ENCODE results near the gene PECR. TPM values are rescaled to one million over a fixed set of nuclear protein-coding genes. Genes with fewer than 3 reads are reported as not detected.
"Not testable (repeated sequence)": the region's sequence is repeated elsewhere in the genome, so short reads cannot be mapped to it uniquely, and the experiment has no call there.

PECR gene
- total and polyA plus RNA-seq, 2 donors = 9.3 to 10.9 TPM

DNA sequence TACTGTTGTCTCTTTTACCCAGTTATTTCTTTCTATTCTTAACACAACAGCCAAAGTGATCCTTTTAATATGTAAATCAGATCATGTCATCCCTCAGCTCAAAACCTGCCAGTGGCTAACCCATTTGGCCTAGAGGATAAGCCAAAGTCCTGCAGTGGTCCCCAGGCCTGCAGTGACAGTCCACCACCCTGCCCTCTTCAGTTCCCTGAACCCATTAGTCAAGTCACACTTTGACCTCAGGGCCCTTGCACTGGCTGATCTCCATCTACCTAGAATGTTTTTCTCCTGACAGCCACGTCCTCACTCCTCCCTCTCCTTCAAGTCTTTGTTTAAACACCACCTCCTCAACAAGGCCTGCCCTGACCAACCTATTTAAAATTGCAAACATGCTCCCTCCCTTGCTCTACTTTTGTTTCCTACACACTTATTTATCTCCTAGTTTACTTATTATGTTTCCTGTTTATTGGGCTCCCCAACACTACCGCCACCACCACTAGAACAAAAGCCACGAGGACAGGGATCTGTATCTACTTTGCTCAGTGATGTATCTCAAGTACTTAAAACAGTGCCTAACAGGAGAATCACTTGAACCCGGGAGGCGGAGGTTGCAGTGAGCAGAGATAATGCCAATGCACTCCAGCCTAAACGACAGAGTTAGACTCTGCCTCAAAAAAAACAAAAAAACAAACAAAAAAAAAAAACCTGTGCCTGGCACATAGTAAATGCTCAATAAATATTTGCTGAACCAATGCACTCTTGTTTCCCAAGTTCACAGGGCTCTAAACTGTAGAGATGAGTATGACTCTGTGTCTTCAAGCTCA lies 77.5 kb downstream of the PECR start:
- no peak overlapping the region for H3K27ac ChIP-seq (ENCODE audit: low read depth)
- no peaks in the 10 kb centered on the region for H3K4me1 ChIP-seq (ENCODE audit: insufficient read depth)
- DNase-seq (ENCODE audit: extremely low spot score) = no peak
- H3K36me3 ChIP-seq (ENCODE audit: insufficient read depth) = no peaks in the 10 kb centered on the region
- whole genome bisulfite sequencing = 83% methylated on average over 6 of the region's 6 CpGs
- H3K4me3 ChIP-seq (ENCODE audit: low read depth, low read length) = no peak overlapping the region

DNA sequence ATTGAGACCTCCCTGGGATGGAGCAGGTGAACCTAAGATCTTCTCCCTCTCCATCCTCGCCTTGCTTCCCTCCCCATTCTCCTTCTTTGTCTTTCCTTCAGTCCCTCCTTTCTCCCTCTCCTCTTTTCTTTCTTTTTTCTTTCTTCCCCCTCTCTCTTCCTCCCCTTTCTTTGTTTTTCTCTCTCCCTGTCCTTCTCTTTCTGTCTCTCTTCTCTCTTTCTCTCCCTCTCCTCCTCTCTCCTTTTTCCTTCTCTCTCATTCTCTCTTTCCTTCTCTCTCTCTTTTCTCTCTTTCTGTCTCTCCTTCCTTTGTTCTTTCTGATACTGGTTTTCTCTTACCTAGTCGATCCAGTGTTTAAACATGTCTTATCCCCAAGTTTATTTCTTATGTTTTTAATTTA lies 78.9 kb downstream of the PECR start:
- Histone ChIP-seq H3K4me1 (ENCODE audit: insufficient read depth) (no peaks in the 10 kb centered on the region), H3K27ac (ENCODE audit: low read depth) (no peak overlapping the region), H3K36me3 (ENCODE audit: insufficient read depth) (no peaks in the 10 kb centered on the region), H3K4me3 (ENCODE audit: low read depth, low read length) (no peak overlapping the region)
- no peak for DNase-seq (ENCODE audit: extremely low spot score)
- 85% methylated on average over 2 of the region's 2 CpGs for WGBS

DNA sequence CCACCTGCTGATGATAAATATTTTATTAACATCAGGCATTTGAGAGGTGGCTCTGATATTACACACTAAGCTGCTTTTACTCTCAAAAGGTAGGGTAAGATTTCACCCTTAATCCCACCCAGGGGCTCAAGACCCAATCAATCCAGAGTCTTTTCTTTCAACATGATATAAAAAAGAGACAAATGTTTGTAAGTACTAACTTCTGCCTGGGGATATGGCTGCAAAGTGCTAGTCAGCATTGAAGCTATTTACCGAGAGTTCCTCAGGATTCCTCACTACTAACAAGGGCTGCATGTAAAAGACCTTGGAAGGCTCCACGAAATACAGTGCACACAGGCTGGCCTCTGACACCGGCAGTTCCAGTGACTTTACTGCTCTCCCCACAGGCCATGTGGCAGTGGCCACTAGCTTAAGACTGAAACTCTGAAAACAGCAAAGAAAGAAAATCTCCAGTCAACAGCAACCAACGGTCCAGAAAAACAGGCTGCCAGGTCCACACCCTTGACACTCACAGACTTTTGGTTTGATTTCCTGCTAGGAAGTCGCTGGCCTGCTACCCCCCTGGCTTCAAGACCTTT lies 79.4 kb downstream of the PECR start:
- H3K27ac ChIP-seq (ENCODE audit: low read depth) = no peak overlapping the region
- no peaks in the 10 kb centered on the region for H3K36me3 ChIP-seq (ENCODE audit: insufficient read depth)
- 46% methylated on average over 5 of the region's 5 CpGs for WGBS
- no peaks in the 10 kb centered on the region for H3K4me1 ChIP-seq (ENCODE audit: insufficient read depth)
- H3K4me3 ChIP-seq (ENCODE audit: low read depth, low read length) = no peak overlapping the region
- DNase-seq (ENCODE audit: extremely low spot score) = no peak

DNA sequence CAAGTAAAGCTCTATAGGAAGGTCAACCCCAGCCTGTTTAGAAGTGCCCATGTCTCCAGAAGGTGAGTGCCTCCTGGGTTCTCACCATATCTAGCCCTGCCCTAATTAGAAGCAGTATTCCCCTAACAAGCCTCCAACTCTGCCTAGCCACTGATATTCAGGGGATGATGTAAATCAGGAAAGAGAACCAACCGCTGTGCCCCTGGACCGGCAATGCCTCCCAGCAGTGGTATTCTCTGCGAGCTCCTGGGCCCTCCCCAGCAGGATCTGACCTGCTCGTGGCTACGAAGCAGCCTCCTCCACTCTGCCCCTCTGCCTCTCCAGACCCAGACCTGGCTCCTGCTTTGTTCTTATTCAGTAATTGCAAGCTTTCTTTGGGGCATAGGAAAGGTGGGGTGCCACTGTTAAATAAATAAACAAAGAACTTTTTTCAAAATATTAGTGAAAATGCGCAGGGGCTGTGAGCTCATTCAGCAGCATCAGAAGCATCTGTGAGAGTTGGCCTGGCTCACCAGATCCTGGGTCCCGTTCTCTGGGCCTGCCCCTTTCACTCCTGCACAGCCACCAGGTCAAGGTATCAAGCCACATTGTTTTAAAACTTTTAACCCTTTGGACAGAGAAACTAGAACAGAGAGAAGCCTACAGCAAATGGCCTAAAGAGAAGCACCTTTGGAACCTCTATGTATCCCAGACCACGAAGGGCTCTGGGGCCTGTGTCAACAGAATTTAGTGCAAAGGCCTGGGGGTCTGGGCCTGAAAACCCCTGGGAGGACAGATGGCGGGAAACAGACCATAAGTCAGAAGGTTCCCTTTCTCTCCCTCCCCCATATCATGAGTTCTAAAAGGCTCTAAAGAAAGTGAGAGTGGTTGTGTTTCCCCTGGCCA lies 80.2 kb downstream of the PECR start:
- WGBS = 77% methylated on average over 9 of the region's 9 CpGs
- DNase-seq (ENCODE audit: extremely low spot score) = no peak
- H3K36me3 ChIP-seq (ENCODE audit: insufficient read depth) = no peaks in the 10 kb centered on the region
- H3K27ac ChIP-seq (ENCODE audit: low read depth) = no peak overlapping the region
- H3K4me1 ChIP-seq (ENCODE audit: insufficient read depth) = no peaks in the 10 kb centered on the region
- H3K4me3 ChIP-seq (ENCODE audit: low read depth, low read length) = no peak overlapping the region

DNA sequence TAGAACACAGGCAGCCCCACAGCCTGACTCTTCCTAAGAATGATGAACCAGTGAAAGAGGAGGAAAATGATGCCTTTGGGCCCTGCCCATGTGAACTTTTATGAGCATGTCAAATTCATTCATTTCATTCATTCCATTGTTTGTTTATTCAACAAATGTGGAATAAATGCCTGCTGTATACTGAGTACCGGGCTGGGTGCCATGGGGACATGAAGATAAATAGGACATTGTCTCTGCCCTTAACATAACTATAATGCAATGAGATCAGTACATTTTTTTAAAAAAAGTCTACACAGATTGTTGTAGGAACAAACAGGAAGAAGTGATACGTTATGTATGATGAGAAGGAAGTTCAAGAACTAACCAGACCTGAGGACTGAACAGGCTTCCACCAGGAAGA lies 83.0 kb downstream of the PECR start:
- DNase-seq (ENCODE audit: extremely low spot score) = no peak
- Histone ChIP-seq H3K4me1 (ENCODE audit: insufficient read depth) (no peaks in the 10 kb centered on the region), H3K36me3 (ENCODE audit: insufficient read depth) (peaks cover 1% of the 10 kb centered on the region), H3K27ac (ENCODE audit: low read depth) (no peak overlapping the region), H3K4me3 (ENCODE audit: low read depth, low read length) (no peak overlapping the region)
- WGBS = 67% methylated on average over 2 of the region's 2 CpGs

DNA sequence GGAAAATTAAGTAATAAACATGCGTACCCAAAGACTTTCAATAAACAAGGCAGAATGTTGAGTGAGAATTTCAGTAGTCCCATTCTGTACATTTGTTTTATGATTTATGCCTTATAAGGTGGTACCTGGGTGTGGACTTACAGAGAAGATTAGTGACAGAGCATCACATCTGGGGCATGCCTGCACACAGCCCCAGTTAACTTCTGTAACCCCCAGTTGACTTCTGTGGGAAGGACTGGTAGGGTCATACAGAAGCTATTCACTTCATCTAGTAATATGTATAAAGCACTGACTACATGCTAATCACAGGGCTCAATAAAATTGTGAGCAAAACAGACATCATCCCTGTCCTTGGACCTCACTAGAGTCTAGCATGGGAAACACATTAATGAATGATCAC lies 84.4 kb downstream of the PECR start:
- peaks cover 1% of the 10 kb centered on the region for H3K36me3 ChIP-seq (ENCODE audit: insufficient read depth)
- no peak for DNase-seq (ENCODE audit: extremely low spot score)
- H3K4me1 ChIP-seq (ENCODE audit: insufficient read depth) = no peaks in the 10 kb centered on the region
- no peak overlapping the region for H3K4me3 ChIP-seq (ENCODE audit: low read depth, low read length)
- H3K27ac ChIP-seq (ENCODE audit: low read depth) = no peak overlapping the region
- WGBS = 99% methylated on average over 1 of the region's 1 CpG

DNA sequence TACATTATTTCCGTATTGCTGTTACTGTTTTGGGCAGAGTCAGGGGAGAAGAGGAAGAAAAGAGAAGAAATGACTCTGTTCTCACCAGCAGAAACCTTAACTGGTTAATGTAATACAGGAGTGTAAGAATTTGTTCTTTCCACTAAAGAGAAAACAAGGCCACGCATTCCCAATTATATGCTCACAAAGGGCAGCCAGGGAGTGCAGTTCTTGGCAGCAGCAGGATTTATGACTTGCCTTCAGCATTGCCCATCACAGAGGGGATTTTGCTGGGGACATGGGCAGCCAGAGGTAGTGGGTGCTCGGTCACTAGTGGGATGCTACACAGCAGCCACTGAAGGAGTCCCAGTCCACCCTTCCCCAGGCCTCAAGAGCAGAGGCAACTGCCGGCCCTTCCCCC lies 86.7 kb downstream of the PECR start:
- H3K4me3 ChIP-seq (ENCODE audit: low read depth, low read length) = no peak overlapping the region
- 81% methylated on average over 4 of the region's 4 CpGs for WGBS
- no peak overlapping the region for H3K27ac ChIP-seq (ENCODE audit: low read depth)
- no peak for DNase-seq (ENCODE audit: extremely low spot score)
- H3K36me3 ChIP-seq (ENCODE audit: insufficient read depth) = peaks cover 1% of the 10 kb centered on the region
- H3K4me1 ChIP-seq (ENCODE audit: insufficient read depth) = no peaks in the 10 kb centered on the region

DNA sequence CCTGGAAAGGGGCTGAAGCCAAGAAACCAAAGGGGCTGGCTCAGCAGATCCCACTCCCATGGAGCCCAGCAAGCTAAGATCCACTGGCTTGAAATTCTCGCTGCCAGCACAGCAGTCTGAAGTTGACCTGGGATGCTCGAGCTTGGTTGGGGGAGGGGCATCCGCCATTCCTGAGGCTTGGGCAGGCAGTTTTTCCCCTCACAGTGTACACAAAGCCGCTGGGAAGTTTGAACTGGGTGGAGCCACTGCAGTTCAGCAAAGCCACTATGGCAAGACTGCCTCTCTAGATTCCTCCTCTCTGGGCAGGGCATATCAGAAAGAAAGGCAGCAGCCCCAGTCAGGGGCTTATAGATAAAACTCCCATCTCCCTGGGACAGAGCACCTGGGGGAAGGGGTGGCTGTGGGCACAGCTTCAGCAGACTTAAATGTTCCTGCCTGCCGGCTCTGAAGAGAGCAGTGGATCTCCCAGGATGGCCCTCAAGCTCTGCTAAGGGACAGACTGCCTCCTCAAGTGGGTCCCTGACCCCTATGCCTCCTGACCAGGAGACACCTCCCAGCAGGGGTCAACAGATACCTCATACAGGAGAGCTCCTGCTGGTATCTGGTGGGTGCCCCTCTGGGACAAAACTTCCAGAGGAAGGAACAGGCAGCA lies 92.9 kb downstream of the PECR start:
- H3K4me3 ChIP-seq (ENCODE audit: low read depth, low read length); H3K27ac ChIP-seq (ENCODE audit: low read depth); H3K4me1 ChIP-seq (ENCODE audit: insufficient read depth); DNase-seq (ENCODE audit: extremely low spot score); H3K36me3 ChIP-seq (ENCODE audit: insufficient read depth): not testable (repeated sequence)
- WGBS = 81% methylated on average over 5 of the region's 5 CpGs

Other genes with a start within 250 kb of the PECR start
- 3.4 TPM for gene MREG, start 68.3 kb downstream of the PECR start, total RNA-seq
- gene MREG, start 68.3 kb downstream of the PECR start, polyA plus RNA-seq = 0.89 TPM
- gene TMEM169, start 110 bp upstream of the PECR start, total RNA-seq = 0.85 TPM
- 0.65 TPM for gene TMEM169, start 110 bp upstream of the PECR start, polyA plus RNA-seq
- 247 TPM for gene XRCC5, start 27.5 kb upstream of the PECR start, total RNA-seq
- gene XRCC5, start 27.5 kb upstream of the PECR start, polyA plus RNA-seq = 121 TPM